ENCODE measurements around the gene CABCOCO1. TPM values are rescaled to one million over a fixed set of nuclear protein-coding genes. Genes with fewer than 3 reads are reported as not detected.

The CABCOCO1 gene
- total RNA-seq, 1 donor from 2014 or later = not detected

DNA sequence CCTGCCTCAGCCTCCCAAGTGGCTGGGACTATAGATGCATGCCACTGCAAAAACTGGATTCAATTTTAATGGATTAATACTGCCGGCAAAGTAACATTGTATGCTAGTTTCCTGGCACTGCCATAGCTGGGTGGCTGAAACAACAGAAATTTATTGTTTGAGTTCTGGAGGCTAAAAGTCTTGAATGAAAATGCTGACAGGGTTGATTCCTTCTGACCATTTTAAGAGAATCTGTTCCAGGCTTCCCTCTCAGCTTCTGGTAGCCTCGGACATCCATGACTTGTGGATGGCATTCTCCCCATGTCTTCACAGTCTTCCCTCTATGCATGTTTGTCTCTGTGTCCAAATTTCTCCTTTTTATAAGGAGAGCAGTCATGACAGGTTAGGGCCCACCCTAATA lies 151.4 kb downstream of the CABCOCO1 start:
- DNase-seq (no peak), ATAC-seq (ENCODE audit: low read depth) (no peak)
- Mint-ChIP-seq H3K4me1 (no peaks in the 10 kb centered on the region), H3K9me3 (no peaks in the 10 kb centered on the region), H3K36me3 (ENCODE audit: low read depth) (no peaks in the 10 kb centered on the region), H3K4me3 (no peak overlapping the region), H3K27ac (no peak overlapping the region), H3K27me3 (no peaks in the 10 kb centered on the region)
- intact Hi-C loops (cut with micrococcal nuclease) = no loop called here
- POLR2A ChIA-PET = interaction anchor here (0.7 kb wide), 1 partner anchor 75 kb away, joined by 3 read pairs; no protein-coding TSS in a partner anchor
- CTCF ChIA-PET = no interaction called here
- no peak for TF ChIP-seq CTCF (IDR thresholded peaks at IDR 0.05)

GRCh38 chr10:61815496-61815895 lies 152.8 kb downstream of the CABCOCO1 start:
- Mint-ChIP-seq H3K4me1 (no peaks in the 10 kb centered on the region), H3K36me3 (ENCODE audit: low read depth) (no peaks in the 10 kb centered on the region), H3K27me3 (no peaks in the 10 kb centered on the region), H3K9me3 (no peaks in the 10 kb centered on the region), H3K4me3 (no peak overlapping the region), H3K27ac (no peak overlapping the region)
- ATAC-seq (ENCODE audit: low read depth) (no peak), DNase-seq (no peak)
- CTCF ChIA-PET = no interaction called here
- POLR2A ChIA-PET = no interaction called here
- intact Hi-C loops (cut with micrococcal nuclease) = no loop called here
- no peak for TF ChIP-seq CTCF (IDR thresholded peaks at IDR 0.05)

Other genes with a start within 250 kb of the CABCOCO1 start
- not detected in 2 replicates for gene TMEM26, start 209.5 kb upstream of the CABCOCO1 start, total RNA-seq
- gene ARID5B, start 238.8 kb downstream of the CABCOCO1 start, total RNA-seq = 67.4 and 76.8 TPM in 2 replicates

Data from activated B cell treated with CpG ODN at 0.5 μM for 24 hours (primary cell).